C4-2B (cell line): ENCODE results near the gene ZBTB20.

Experiments used
- CTCF ChIP-seq: fragments of 450-650 bp; conservative IDR thresholded peaks from 2 replicates; pipeline ENCODE4 v1.5.1; 2017; ENCODE audit warnings: mild to moderate bottlenecking
- ZFX ChIP-seq: fragments of 450-650 bp; IDR thresholded peaks from 2 replicates; pipeline ENCODE4 v1.6.1; 2017

- TF ChIP-seq CTCF (no peak), ZFX (no peak)
Measured at GRCh38 chr3:114333180-114333922, 813.7 kb downstream of the ZBTB20 start.
